DND-41 (cell line): ENCODE data around the gene OR2AT4.

Experiments used
- ATAC-seq: fragments of 200-7000 bp; cut with Tn5 transposase; 3 replicates; pipeline ENCODE4 v1.9.1; 2021; ENCODE audit warnings: low read depth; ENCODE audit not compliant: insufficient read depth
- DNase-seq: peaks from one replicate; pipeline ENCODE4 v3.0.0-alpha.2; 2020
- H2AFZ ChIP-seq: 2 replicates; pipeline ENCODE4 v1.6.0; 2012; ENCODE audit warnings: low read depth, low read length
- H3K27ac ChIP-seq: 2 replicates; pipeline ENCODE4 v1.5.1; 2012; ENCODE audit warnings: low read length, inconsistent platforms
- H3K27me3 ChIP-seq: fragments of 200-600 bp; sonication (generic); 2 replicates; pipeline ENCODE4 v1.6.0; 2012; ENCODE audit warnings: low read length, mild to moderate bottlenecking, inconsistent platforms; ENCODE audit not compliant: insufficient read depth, poor library complexity
- H3K36me3 ChIP-seq: 2 replicates; pipeline ENCODE4 v1.5.1; 2012; ENCODE audit warnings: low read length, inconsistent platforms; ENCODE audit not compliant: insufficient read depth
- H3K4me1 ChIP-seq: 2 replicates; pipeline ENCODE4 v1.5.1; 2012; ENCODE audit warnings: mild to moderate bottlenecking, low read length; ENCODE audit not compliant: insufficient read depth
- H3K4me2 ChIP-seq: 2 replicates; pipeline ENCODE4 v1.6.0; 2012; ENCODE audit warnings: mild to moderate bottlenecking, moderate library complexity, low read length, inconsistent platforms; ENCODE audit not compliant: insufficient read depth
- H3K4me3 ChIP-seq, 2 experiments: fragments of 200-600 bp in 1 of 2; shearing (Covaris generic) in 1 of 2; 2 replicates each; pipeline ENCODE4 v1.5.1; 2012 to 2016; ENCODE audit warnings: inconsistent platforms in 2 of 2, low read length in 2 of 2, mild to moderate bottlenecking in 2 of 2, low read depth in 1 of 2, moderate library complexity in 1 of 2
- H3K79me2 ChIP-seq: 2 replicates; pipeline ENCODE4 v1.6.0; 2012; ENCODE audit warnings: low read length, inconsistent platforms; ENCODE audit not compliant: insufficient read depth
- H3K9ac ChIP-seq: 2 replicates; pipeline ENCODE4 v1.6.0; 2012; ENCODE audit warnings: low read depth, mild to moderate bottlenecking, inconsistent platforms, low read length, moderate library complexity
- H3K9me3 ChIP-seq: 2 replicates; pipeline ENCODE4 v1.5.1; 2012; ENCODE audit warnings: low read length, moderate library complexity, mild to moderate bottlenecking, inconsistent platforms; ENCODE audit not compliant: insufficient read depth, severe bottlenecking
- H4K20me1 ChIP-seq: 2 replicates; pipeline ENCODE4 v1.6.0; 2012; ENCODE audit warnings: low read length; ENCODE audit not compliant: insufficient read depth
- CTCF ChIP-seq: IDR thresholded peaks from 2 replicates; pipeline ENCODE4 v1.5.1; 2012; ENCODE audit warnings: borderline replicate concordance, low read length, moderate library complexity, mild to moderate bottlenecking; ENCODE audit not compliant: poor library complexity, severe bottlenecking; ENCODE audit errors: extremely low read depth
- EZH2 ChIP-seq: IDR thresholded peaks from 3 replicates; pipeline ENCODE4 v1.6.1; 2012; ENCODE audit warnings: borderline replicate concordance, low read depth, mild to moderate bottlenecking, moderate library complexity, low read length, inconsistent platforms; ENCODE audit not compliant: severe bottlenecking

OR2AT4 gene

GRCh38 chr11:75096456-75097172 is at the start of gene OR2AT4:
Gene OR2AT4, minus strand, starts transcription at chr11:75096876.
- no peak within 1 kb of the TSS for H3K4me3 ChIP-seq
- no peaks in the 10 kb centered on the region for H4K20me1 ChIP-seq
- no peak within 1 kb of the TSS for H3K9ac ChIP-seq
- peaks cover 13% of the 10 kb centered on the region for H3K27me3 ChIP-seq
- ATAC-seq (no peak), DNase-seq (no peak)
- H2AFZ ChIP-seq, result no peak within 1 kb of the TSS
- H3K9me3 ChIP-seq, result no peaks in the 10 kb centered on the region
- H3K27ac ChIP-seq, result no peak within 1 kb of the TSS
- no peaks in the 10 kb centered on the region for H3K4me1 ChIP-seq
- no peak for TF ChIP-seq CTCF
- no peak for TF ChIP-seq EZH2
- H3K4me2 ChIP-seq, result no peak within 1 kb of the TSS
- no peaks in the 10 kb centered on the region for H3K36me3 ChIP-seq
- no peaks in the 10 kb centered on the region for H3K79me2 ChIP-seq

GRCh38 chr11:75145972-75146519 is 49.4 kb upstream of the OR2AT4 start:
- no peak for ATAC-seq
- Histone ChIP-seq H3K4me2 (no peak overlapping the region), H3K27me3 (peaks cover 2% of the 10 kb centered on the region)

GRCh38 chr11:75145196-75145971 is 48.7 kb upstream of the OR2AT4 start:
- Histone ChIP-seq H3K9ac (no peak overlapping the region), H3K79me2 (no peaks in the 10 kb centered on the region), H4K20me1 (no peaks in the 10 kb centered on the region), H3K36me3 (no peaks in the 10 kb centered on the region), H3K4me2 (no peak overlapping the region), H3K4me1 (peaks cover 33% of the 10 kb centered on the region), H3K4me3 (no peak overlapping the region), H3K27ac (no peak overlapping the region), H3K9me3 (no peaks in the 10 kb centered on the region), H3K27me3 (peaks cover 2% of the 10 kb centered on the region), H2AFZ (no peak overlapping the region)
- ATAC-seq (no peak), DNase-seq (no peak)
- TF ChIP-seq EZH2 (no peak), CTCF (no peak)

More at GRCh38 chr11:75145972-75146519, 49.4 kb upstream of the OR2AT4 start:
- TF ChIP-seq EZH2 (no peak), CTCF (no peak)
- no peaks in the 10 kb centered on the region for H4K20me1 ChIP-seq
- H3K4me3 ChIP-seq, result no peak overlapping the region
- no peak overlapping the region for H3K9ac ChIP-seq
- H3K4me1 ChIP-seq, result peaks cover 33% of the 10 kb centered on the region
- no peak overlapping the region for H3K27ac ChIP-seq
- H2AFZ ChIP-seq, result no peak overlapping the region
- no peaks in the 10 kb centered on the region for H3K36me3 ChIP-seq
- no peak for DNase-seq
- no peaks in the 10 kb centered on the region for H3K9me3 ChIP-seq
- no peaks in the 10 kb centered on the region for H3K79me2 ChIP-seq
